HEK293 (cell line): ENCODE data around the gene CRACR2A.

Source experiments
- CTCF ChIA-PET: fragments of 350-600 bp; formaldehyde crosslinking; extraction: SDS; loops from one replicate; lab custom pipeline; 2021; ENCODE audit warnings: antibody characterized with exemption; lab: Yijun Ruan, JAX
- POLR2A ChIA-PET: fragments of 300-600 bp; formaldehyde crosslinking; extraction: SDS; loops from one replicate; lab custom pipeline; 2020; ENCODE audit warnings: antibody characterized with exemption, inconsistent platforms; lab: Yijun Ruan, JAX
- H3K27ac ChIP-seq: fragments of 200-500 bp; sonication (Bioruptor generic); 2 replicates; pipeline ENCODE4 v1.5.1; 2014; ENCODE audit warnings: low read depth, low read length, control low read depth, inconsistent platforms; ENCODE audit errors: extremely low read depth
- H3K36me3 ChIP-seq, 2 experiments: fragments of 200-500 bp in 1 of 2; sonication (Bioruptor generic) in 1 of 2; 1 replicate in 1 of 2; 2 replicates in 1 of 2; pipeline ENCODE4 v1.5.1; 2014 to 2017; ENCODE audit warnings: inconsistent platforms in 2 of 2, low read length in 2 of 2; ENCODE audit not compliant: control insufficient read depth in 2 of 2, insufficient read depth in 1 of 2
- H3K4me1 ChIP-seq: fragments of 200-500 bp; sonication (Bioruptor generic); 2 replicates; pipeline ENCODE4 v1.5.1; 2014; ENCODE audit warnings: mild to moderate bottlenecking, low read length, inconsistent platforms; ENCODE audit not compliant: control insufficient read depth, insufficient read depth
- H3K4me3 ChIP-seq: 2 replicates; pipeline ENCODE4 v1.5.1; 2011; ENCODE audit warnings: low read depth, mild to moderate bottlenecking, control low read depth, low read length, moderate library complexity
- H3K9me3 ChIP-seq: fragments of 200-500 bp; sonication (Bioruptor generic); 2 replicates; pipeline ENCODE4 v1.5.1; 2014; ENCODE audit warnings: low read depth, low read length, inconsistent platforms; ENCODE audit not compliant: control insufficient read depth, insufficient read depth
- AEBP2 ChIP-seq: fragments of 450-650 bp; formaldehyde crosslinking; IDR thresholded peaks from 2 replicates; pipeline ENCODE4 v1.5.1; 2016; ENCODE audit warnings: missing biosample characterization, missing genetic modification characterization, borderline replicate concordance
- MYNN ChIP-seq: fragments of 450-650 bp; formaldehyde crosslinking; IDR thresholded peaks from 2 replicates; pipeline ENCODE4 v1.5.1; 2016; ENCODE audit warnings: missing biosample characterization, missing genetic modification characterization, borderline replicate concordance
- PRDM2 ChIP-seq: fragments of 450-650 bp; formaldehyde crosslinking; IDR thresholded peaks from 2 replicates; pipeline ENCODE4 v1.5.1; 2016; ENCODE audit warnings: missing biosample characterization, missing genetic modification characterization, borderline replicate concordance
- SP2 ChIP-seq: fragments of 450-650 bp; formaldehyde crosslinking; IDR thresholded peaks from 2 replicates; pipeline ENCODE4 v1.5.1; 2016; ENCODE audit warnings: missing biosample characterization, missing genetic modification characterization
- TRIM28 ChIP-seq: IDR thresholded peaks from 2 replicates; pipeline ENCODE4 v1.6.1; 2011; ENCODE audit warnings: low read length, control low read depth, borderline replicate concordance
- ZBTB26 ChIP-seq: fragments of 450-650 bp; formaldehyde crosslinking; optimal IDR thresholded peaks from 2 replicates; pipeline ENCODE3; 2016; ENCODE audit warnings: missing biosample characterization, mild to moderate bottlenecking, missing genetic modification characterization
- ZBTB48 ChIP-seq: fragments of 450-650 bp; formaldehyde crosslinking; IDR thresholded peaks from 2 replicates; pipeline ENCODE4 v1.5.1; 2016; ENCODE audit warnings: missing biosample characterization, missing genetic modification characterization
- ZFHX2 ChIP-seq: fragments of 450-650 bp; formaldehyde crosslinking; conservative IDR thresholded peaks from 2 replicates; pipeline ENCODE4 v1.5.1; 2016; ENCODE audit warnings: missing biosample characterization, missing genetic modification characterization
- ZFP3 ChIP-seq: fragments of 450-650 bp; formaldehyde crosslinking; IDR thresholded peaks from 2 replicates; pipeline ENCODE4 v1.5.1; 2016; ENCODE audit warnings: low read depth, missing biosample characterization, missing genetic modification characterization
- ZNF121 ChIP-seq: fragments of 450-650 bp; formaldehyde crosslinking; IDR thresholded peaks from 2 replicates; pipeline ENCODE4 v1.5.1; 2016; ENCODE audit warnings: missing biosample characterization, missing genetic modification characterization
- ZNF239 ChIP-seq: fragments of 450-650 bp; formaldehyde crosslinking; IDR thresholded peaks from 2 replicates; pipeline ENCODE4 v1.5.1; 2016; ENCODE audit warnings: missing biosample characterization, missing genetic modification characterization
- ZNF248 ChIP-seq: fragments of 450-650 bp; formaldehyde crosslinking; IDR thresholded peaks from 2 replicates; pipeline ENCODE4 v1.5.1; 2017; ENCODE audit warnings: missing biosample characterization, missing genetic modification characterization
- ZNF280C ChIP-seq: fragments of 450-650 bp; formaldehyde crosslinking; IDR thresholded peaks from 2 replicates; pipeline ENCODE4 v1.5.1; 2016; ENCODE audit warnings: missing biosample characterization, missing genetic modification characterization
- ZNF302 ChIP-seq: fragments of 450-650 bp; formaldehyde crosslinking; IDR thresholded peaks from 2 replicates; pipeline ENCODE4 v1.5.1; 2016; ENCODE audit warnings: missing biosample characterization, missing genetic modification characterization, low read depth
- ZNF311 ChIP-seq: fragments of 450-650 bp; formaldehyde crosslinking; IDR thresholded peaks from 2 replicates; pipeline ENCODE4 v1.5.1; 2017; ENCODE audit warnings: missing biosample characterization, missing genetic modification characterization, borderline replicate concordance
- ZNF473 ChIP-seq: fragments of 450-650 bp; formaldehyde crosslinking; IDR thresholded peaks from 2 replicates; pipeline ENCODE4 v1.5.1; 2017; ENCODE audit warnings: missing biosample characterization, missing genetic modification characterization
- ZNF521 ChIP-seq: fragments of 450-650 bp; formaldehyde crosslinking; IDR thresholded peaks from 2 replicates; pipeline ENCODE4 v1.5.1; 2017; ENCODE audit warnings: missing biosample characterization, mild to moderate bottlenecking, missing genetic modification characterization
- ZNF610 ChIP-seq: fragments of 450-650 bp; formaldehyde crosslinking; IDR thresholded peaks from 2 replicates; pipeline ENCODE4 v1.5.1; 2016; ENCODE audit warnings: missing biosample characterization, missing genetic modification characterization, borderline replicate concordance
- ZNF629 ChIP-seq: fragments of 450-650 bp; formaldehyde crosslinking; IDR thresholded peaks from 2 replicates; pipeline ENCODE4 v1.5.1; 2017; ENCODE audit warnings: missing biosample characterization, missing genetic modification characterization
- ZNF701 ChIP-seq: fragments of 450-650 bp; formaldehyde crosslinking; IDR thresholded peaks from 2 replicates; pipeline ENCODE4 v1.5.1; 2016; ENCODE audit warnings: missing biosample characterization, missing genetic modification characterization
- ZNF776 ChIP-seq: fragments of 450-650 bp; formaldehyde crosslinking; IDR thresholded peaks from 2 replicates; pipeline ENCODE4 v1.5.0; 2017; ENCODE audit warnings: missing biosample characterization, missing genetic modification characterization, borderline replicate concordance
- ZNF830 ChIP-seq: fragments of 450-650 bp; IDR thresholded peaks from 2 replicates; pipeline ENCODE4 v1.5.0; 2018; ENCODE audit warnings: missing biosample characterization, missing genetic modification characterization, low read depth, mild to moderate bottlenecking, moderate library complexity
- ZSCAN4 ChIP-seq: fragments of 450-650 bp; formaldehyde crosslinking; IDR thresholded peaks from 2 replicates; pipeline ENCODE4 v1.5.1; 2017; ENCODE audit warnings: missing biosample characterization, missing genetic modification characterization

CRACR2A gene

GRCh38 chr12:3595721-3596120, 157.2 kb downstream of the CRACR2A start:
- TF ChIP-seq ZSCAN4 (tag by site-specific recombination) (no peak), TRIM28 (no peak), ZFP3 (tag by site-specific recombination) (no peak), SP2 (tag by site-specific recombination) (no peak), ZNF521 (tag by site-specific recombination) (no peak), ZBTB48 (no peak), ZNF629 (tag by site-specific recombination) (no peak), ZBTB26 (no peak), ZNF776 (no peak), ZFHX2 (no peak), ZNF830 (tag by site-specific recombination) (no peak), ZNF280C (tag by site-specific recombination) (no peak)
- POLR2A ChIA-PET, result no interaction called here
- H3K36me3 ChIP-seq, result no peaks in the 10 kb centered on the region
- H3K4me1 ChIP-seq, result no peaks in the 10 kb centered on the region
- CTCF ChIA-PET, result interaction anchor here (0.8 kb wide), 1 partner anchor 522 kb away, joined by 3 read pairs; no protein-coding TSS in a partner anchor
- no peak overlapping the region for H3K27ac ChIP-seq
- no peaks in the 10 kb centered on the region for H3K9me3 ChIP-seq
- H3K4me3 ChIP-seq, result no peak overlapping the region

GRCh38 chr12:3594966-3595365, 157.9 kb downstream of the CRACR2A start:
- Histone ChIP-seq H3K4me1 (no peaks in the 10 kb centered on the region), H3K36me3 (no peaks in the 10 kb centered on the region), H3K9me3 (no peaks in the 10 kb centered on the region), H3K4me3 (no peak overlapping the region), H3K27ac (no peak overlapping the region)
- ChIA-PET CTCF (interaction anchor here (0.8 kb wide), 1 partner anchor 521 kb away, joined by 3 read pairs; no protein-coding TSS in a partner anchor), POLR2A (no interaction called here)
- TF ChIP-seq ZNF239 (no peak), ZNF302 (tag by site-specific recombination) (no peak), PRDM2 (no peak), ZNF473 (no peak), ZNF701 (tag by site-specific recombination) (no peak), ZNF610 (tag by site-specific recombination) (no peak), MYNN (tag by site-specific recombination) (no peak), ZNF121 (no peak), ZNF311 (no peak), ZNF248 (no peak), AEBP2 (tag by site-specific recombination) (no peak)
